ENCODE results near the gene ARHGAP42. TPM values are rescaled to one million over a fixed set of nuclear protein-coding genes. Genes with fewer than 3 reads are reported as not detected.

The ARHGAP42 gene
- polyA plus RNA-seq, 1 donor (not counting 4 experiments of a cell fraction or from before 2014, with no cell fraction given) = 5.5 TPM

DNA sequence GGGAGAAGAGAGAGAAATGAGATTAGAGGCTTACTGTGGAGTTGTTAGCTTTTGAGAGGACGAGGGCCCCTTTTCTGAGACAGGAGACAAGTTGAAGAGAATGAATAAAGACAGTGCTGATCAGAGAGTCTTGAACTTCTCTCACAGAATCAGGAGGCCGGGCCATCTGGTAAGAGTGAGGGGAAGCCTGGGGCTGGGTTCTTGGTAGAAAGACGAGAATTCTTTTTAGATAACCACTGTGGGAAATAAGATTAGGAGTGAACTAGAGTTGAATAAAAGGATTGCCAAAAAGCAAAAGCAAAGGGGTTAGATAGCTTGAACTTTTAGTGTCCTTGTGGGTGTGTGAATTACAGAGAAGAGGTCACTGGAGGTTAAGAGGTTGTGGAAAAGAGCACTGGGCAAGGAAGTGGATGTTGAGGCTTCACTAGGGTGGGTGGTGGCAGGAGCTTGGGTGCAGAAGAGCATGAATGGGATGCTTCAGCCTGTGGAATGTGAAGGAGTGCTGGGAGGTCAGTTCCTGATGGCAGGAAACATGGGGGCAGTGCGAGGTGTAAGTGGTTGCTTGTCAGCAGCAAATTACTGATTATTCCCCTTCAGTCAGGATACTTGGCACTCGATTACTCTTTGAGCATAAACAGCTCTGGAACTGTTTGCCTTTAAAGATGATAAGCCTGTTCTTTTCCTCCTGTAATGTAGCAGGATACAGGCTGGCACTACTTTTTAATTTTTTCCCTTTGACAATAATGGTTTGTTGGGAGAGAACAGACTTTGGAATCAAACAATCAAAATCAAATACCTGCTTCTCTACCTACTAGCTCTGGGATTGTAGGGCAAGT lies 98.3 kb downstream of the ARHGAP42 start:
- Histone ChIP-seq H3K27me3 (ENCODE audit: control insufficient read depth, extremely low read depth, insufficient read depth, low read length) (no peaks in the 10 kb centered on the region), H3K9me1 (ENCODE audit: control insufficient read depth, extremely low read depth, insufficient read depth, low read length) (no peaks in the 10 kb centered on the region), H3K27ac (ENCODE audit: control insufficient read depth, insufficient read depth, low read length) (no peak overlapping the region), H3K4me3 (ENCODE audit: control insufficient read depth in 2 of 3, extremely low read depth in 1 of 3, insufficient read depth in 2 of 3, low read depth in 1 of 3, low read length in 3 of 3) (no peak overlapping the region), H3K4me1 (ENCODE audit: control insufficient read depth, extremely low read depth, insufficient read depth, low read length) (peaks cover 21% of the 10 kb centered on the region), H4K20me1 (ENCODE audit: control insufficient read depth, extremely low read depth, insufficient read depth, low read length) (no peaks in the 10 kb centered on the region), H2AFZ (ENCODE audit: control insufficient read depth, low read length) (no peak overlapping the region), H3K4me2 (ENCODE audit: control insufficient read depth, extremely low read depth, insufficient read depth, low read depth, low read length) (no peak overlapping the region), H3K79me2 (ENCODE audit: control insufficient read depth, insufficient read depth, low read length) (peaks cover 2% of the 10 kb centered on the region), H3K9ac (ENCODE audit: control insufficient read depth, extremely low read depth, insufficient read depth, low read length) (no peak overlapping the region), H3K9me3 (ENCODE audit: control insufficient read depth, low read depth, low read length) (no peaks in the 10 kb centered on the region), H3K36me3 (ENCODE audit: control insufficient read depth in 2 of 2, extremely low read depth in 1 of 2, insufficient read depth in 2 of 2, low read length in 2 of 2) (no peaks in the 10 kb centered on the region)
- DNase-seq (ENCODE audit: low read depth, low spot score) (no peak), FAIRE-seq (no peak)
- TF ChIP-seq, protein P1, sequence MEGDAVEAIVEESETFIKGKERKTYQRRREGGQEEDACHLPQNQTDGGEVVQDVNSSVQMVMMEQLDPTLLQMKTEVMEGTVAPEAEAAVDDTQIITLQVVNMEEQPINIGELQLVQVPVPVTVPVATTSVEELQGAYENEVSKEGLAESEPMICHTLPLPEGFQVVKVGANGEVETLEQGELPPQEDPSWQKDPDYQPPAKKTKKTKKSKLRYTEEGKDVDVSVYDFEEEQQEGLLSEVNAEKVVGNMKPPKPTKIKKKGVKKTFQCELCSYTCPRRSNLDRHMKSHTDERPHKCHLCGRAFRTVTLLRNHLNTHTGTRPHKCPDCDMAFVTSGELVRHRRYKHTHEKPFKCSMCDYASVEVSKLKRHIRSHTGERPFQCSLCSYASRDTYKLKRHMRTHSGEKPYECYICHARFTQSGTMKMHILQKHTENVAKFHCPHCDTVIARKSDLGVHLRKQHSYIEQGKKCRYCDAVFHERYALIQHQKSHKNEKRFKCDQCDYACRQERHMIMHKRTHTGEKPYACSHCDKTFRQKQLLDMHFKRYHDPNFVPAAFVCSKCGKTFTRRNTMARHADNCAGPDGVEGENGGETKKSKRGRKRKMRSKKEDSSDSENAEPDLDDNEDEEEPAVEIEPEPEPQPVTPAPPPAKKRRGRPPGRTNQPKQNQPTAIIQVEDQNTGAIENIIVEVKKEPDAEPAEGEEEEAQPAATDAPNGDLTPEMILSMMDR (optimal IDR thresholded peaks at IDR 0.05 in 1 of 3, IDR thresholded peaks at IDR 0.05 in 1 of 3, conservative IDR thresholded peaks at IDR 0.05 in 1 of 3; ENCODE audit: extremely low read depth in 1 of 3, insufficient read depth in 2 of 3, low read length in 3 of 3) = no peak
- no peak for TF ChIP-seq EZH2 (IDR thresholded peaks at IDR 0.05; ENCODE audit: low read length)
- dilution Hi-C loops (cut with MboI; ENCODE audit: extremely low pct_ligation_motif_present, low sequenced_read_pairs) = no loop called here

DNA sequence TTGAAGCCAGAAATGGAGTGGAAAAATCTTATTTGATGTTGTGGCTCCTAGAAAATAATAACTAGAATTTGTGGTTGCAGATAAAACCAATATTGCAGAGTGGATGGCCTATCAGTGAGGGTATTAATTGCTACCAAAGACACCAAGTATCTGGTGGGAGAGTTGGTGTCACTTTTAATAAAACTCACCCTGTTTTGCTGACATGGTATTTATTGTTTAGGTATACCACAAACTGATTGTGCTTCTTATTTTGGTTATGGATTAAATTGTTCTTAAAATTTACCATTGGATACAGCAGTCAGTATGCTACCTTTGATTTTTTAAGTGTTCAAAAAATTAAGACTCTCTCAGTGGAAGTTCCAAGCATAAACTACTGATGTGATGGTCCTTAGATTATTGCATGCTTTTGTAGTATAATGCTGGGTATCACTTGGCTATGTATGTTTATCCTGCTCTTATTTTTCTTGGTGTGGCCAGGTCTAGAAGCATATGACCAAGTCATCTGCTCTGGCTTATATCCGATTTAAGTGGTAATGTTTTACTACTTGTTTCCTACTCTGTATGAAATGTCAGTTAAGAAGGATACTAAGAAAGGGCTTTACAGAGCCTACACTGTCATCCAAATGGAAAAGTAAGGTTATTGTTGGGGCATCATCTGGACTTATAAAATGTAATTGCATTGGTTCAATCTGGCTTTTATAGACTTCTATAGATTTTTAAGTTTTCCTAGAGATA lies 101.6 kb downstream of the ARHGAP42 start:
- Histone ChIP-seq H3K9ac (ENCODE audit: control insufficient read depth, extremely low read depth, insufficient read depth, low read length) (no peak overlapping the region), H3K9me1 (ENCODE audit: control insufficient read depth, extremely low read depth, insufficient read depth, low read length) (no peaks in the 10 kb centered on the region), H4K20me1 (ENCODE audit: control insufficient read depth, extremely low read depth, insufficient read depth, low read length) (no peaks in the 10 kb centered on the region), H3K27ac (ENCODE audit: control insufficient read depth, insufficient read depth, low read length) (no peak overlapping the region), H3K27me3 (ENCODE audit: control insufficient read depth, extremely low read depth, insufficient read depth, low read length) (no peaks in the 10 kb centered on the region), H3K79me2 (ENCODE audit: control insufficient read depth, insufficient read depth, low read length) (no peaks in the 10 kb centered on the region), H3K36me3 (ENCODE audit: control insufficient read depth in 2 of 2, extremely low read depth in 1 of 2, insufficient read depth in 2 of 2, low read length in 2 of 2) (no peaks in the 10 kb centered on the region), H3K4me3 (ENCODE audit: control insufficient read depth in 2 of 3, extremely low read depth in 1 of 3, insufficient read depth in 2 of 3, low read depth in 1 of 3, low read length in 3 of 3) (no peak overlapping the region), H3K9me3 (ENCODE audit: control insufficient read depth, low read depth, low read length) (no peaks in the 10 kb centered on the region), H3K4me2 (ENCODE audit: control insufficient read depth, extremely low read depth, insufficient read depth, low read depth, low read length) (no peak overlapping the region), H2AFZ (ENCODE audit: control insufficient read depth, low read length) (no peak overlapping the region), H3K4me1 (ENCODE audit: control insufficient read depth, extremely low read depth, insufficient read depth, low read length) (peaks cover 23% of the 10 kb centered on the region)
- no peak for FAIRE-seq
- TF ChIP-seq EZH2 (IDR thresholded peaks at IDR 0.05; ENCODE audit: low read length) = no peak
- TF ChIP-seq, protein P1 (optimal IDR thresholded peaks at IDR 0.05 in 1 of 3, IDR thresholded peaks at IDR 0.05 in 1 of 3, conservative IDR thresholded peaks at IDR 0.05 in 1 of 3; ENCODE audit: extremely low read depth in 1 of 3, insufficient read depth in 2 of 3, low read length in 3 of 3) = no peak
- no peak for DNase-seq (ENCODE audit: low read depth, low spot score)
- dilution Hi-C loops (cut with MboI; ENCODE audit: extremely low pct_ligation_motif_present, low sequenced_read_pairs) = no loop called here
